A549 treated with AZD2906 at 1 μM for 4 hours (cell line): ENCODE results near the gene RMDN3. TPM values are rescaled to one million over a fixed set of nuclear protein-coding genes. Genes with fewer than 3 reads are reported as not detected.

ENCODE experiments used
- total RNA-seq: library from RNA; stranded (reverse); fragments of 200-300 nt; extraction: Qiagen RNA extraction; gene quantifications from 5 replicates; pipeline ENCODE4 v1.2.3, GENCODE V29; 2022

The RMDN3 gene
- 20.7 to 22.6 TPM (median 21.8 TPM) in 5 replicates for total RNA-seq

GRCh38 chr15:40754883-40755811 lies at the start of gene RMDN3:
TSS of gene RMDN3 (minus strand) at chr15:40755254. CDS start at chr15:40754783, 471 bp downstream.

GRCh38 chr15:40769274-40770146 lies 14.5 kb upstream of the RMDN3 start, which contains the start of gene C15orf62:
TSS of gene C15orf62 (plus strand) at chr15:40769980. CDS start at chr15:40770496, 516 bp downstream.

GRCh38 chr15:40763801-40764628 lies 9.0 kb upstream of the RMDN3 start, which contains the start of gene GCHFR:
TSS of gene GCHFR (plus strand) at chr15:40764068. CDS start at chr15:40764181, 113 bp downstream.

GRCh38 chr15:40694688-40695468 lies 60.2 kb downstream of the RMDN3 start, which contains the start of gene RAD51:
TSS of gene RAD51 (plus strand) at chr15:40695174. CDS start at chr15:40698759, 3,585 bp downstream.

Other genes starting within 250 kb of the RMDN3 start
- gene CCDC32, start 190.2 kb downstream of the RMDN3 start, total RNA-seq, result 11.0 to 22.3 TPM (median 13.3 TPM) in 5 replicates
- 12.8 to 17.5 TPM (median 15.8 TPM) in 5 replicates for gene RPUSD2, start 186.0 kb downstream of the RMDN3 start, total RNA-seq
- 5.3 to 8.2 TPM (median 6.1 TPM) in 5 replicates for gene KNL1, start 161.0 kb downstream of the RMDN3 start, total RNA-seq
- gene RAD51, start 60.1 kb downstream of the RMDN3 start, total RNA-seq, result 17.9 to 21.0 TPM (median 20.6 TPM) in 5 replicates
- gene GCHFR, start 8.8 kb upstream of the RMDN3 start, total RNA-seq, result 7.1 to 9.5 TPM (median 8.3 TPM) in 5 replicates
- gene C15orf62, start 14.7 kb upstream of the RMDN3 start, total RNA-seq, result 0.03 to 0.06 TPM (median 0.04 TPM) in 4 of 5 replicates, not detected in the other
- 15.4 to 18.5 TPM (median 17.0 TPM) in 5 replicates for gene ZFYVE19, start 51.8 kb upstream of the RMDN3 start, total RNA-seq
- 19.6 to 25.2 TPM (median 23.2 TPM) in 5 replicates for gene DNAJC17, start 52.2 kb upstream of the RMDN3 start, total RNA-seq
- 0.14 to 0.21 TPM (median 0.17 TPM) in 3 of 5 replicates, not detected in the others for gene PPP1R14D, start 73.5 kb upstream of the RMDN3 start, total RNA-seq
- gene SPINT1, start 88.8 kb upstream of the RMDN3 start, total RNA-seq, result 0.55 to 1.1 TPM (median 0.73 TPM) in 5 replicates
- 2.9 to 4.4 TPM (median 3.7 TPM) in 5 replicates for gene RHOV, start 119.0 kb upstream of the RMDN3 start, total RNA-seq
- gene VPS18, start 139.2 kb upstream of the RMDN3 start, total RNA-seq, result 21.3 to 23.1 TPM (median 22.5 TPM) in 5 replicates
- 2.0 to 2.9 TPM (median 2.5 TPM) in 5 replicates for gene DLL4, start 174.1 kb upstream of the RMDN3 start, total RNA-seq
- gene CHAC1, start 198.2 kb upstream of the RMDN3 start, total RNA-seq, result 5.7 to 14.5 TPM (median 9.2 TPM) in 5 replicates